HL-60 (cell line): ENCODE measurements around the gene BLOC1S1.

Source experiments
- GABPA ChIP-seq: IDR thresholded peaks from 2 replicates; pipeline ENCODE4 v1.6.1; 2012; ENCODE audit warnings: low read depth
- SPI1 ChIP-seq: IDR thresholded peaks from 2 replicates; pipeline ENCODE4 v1.6.1; 2012; ENCODE audit warnings: low read depth, mild to moderate bottlenecking, borderline replicate concordance
- TF ChIP-seq, protein P1 (sequence below): IDR thresholded peaks from one replicate; pipeline ENCODE4 v1.5.1; 2011; ENCODE audit warnings: low read length, control low read depth, inconsistent platforms; ENCODE audit not compliant: insufficient read depth
- TF ChIP-seq, protein P2 (sequence below): IDR thresholded peaks from 2 replicates; pipeline ENCODE4 v1.6.1; 2012; ENCODE audit warnings: low read depth; ENCODE audit not compliant: insufficient replicate concordance

DNA sequence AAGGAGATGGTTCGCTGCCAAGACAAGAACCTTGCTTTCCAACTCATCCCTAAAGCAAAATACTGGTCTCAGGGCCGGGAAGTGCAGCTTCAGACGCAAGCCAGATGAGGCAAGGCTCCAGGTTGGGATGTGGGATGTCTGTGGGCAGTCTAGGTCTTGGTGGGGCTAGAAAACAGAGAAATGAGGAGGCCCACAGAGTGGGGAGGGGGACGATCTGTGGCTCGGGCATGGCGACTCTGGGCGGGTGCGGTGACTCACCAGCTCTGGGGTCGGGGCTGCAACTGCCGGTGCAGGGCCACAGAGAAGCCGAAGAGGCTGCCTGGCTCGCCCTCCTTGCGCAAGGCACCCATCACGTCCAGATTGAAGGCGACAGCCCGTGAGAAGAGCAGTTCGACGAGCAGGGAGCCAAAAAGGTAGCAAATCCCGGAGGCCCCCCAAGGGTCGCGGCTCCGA lies 8.6 kb upstream of the BLOC1S1 start:
- TF ChIP-seq, protein P1, sequence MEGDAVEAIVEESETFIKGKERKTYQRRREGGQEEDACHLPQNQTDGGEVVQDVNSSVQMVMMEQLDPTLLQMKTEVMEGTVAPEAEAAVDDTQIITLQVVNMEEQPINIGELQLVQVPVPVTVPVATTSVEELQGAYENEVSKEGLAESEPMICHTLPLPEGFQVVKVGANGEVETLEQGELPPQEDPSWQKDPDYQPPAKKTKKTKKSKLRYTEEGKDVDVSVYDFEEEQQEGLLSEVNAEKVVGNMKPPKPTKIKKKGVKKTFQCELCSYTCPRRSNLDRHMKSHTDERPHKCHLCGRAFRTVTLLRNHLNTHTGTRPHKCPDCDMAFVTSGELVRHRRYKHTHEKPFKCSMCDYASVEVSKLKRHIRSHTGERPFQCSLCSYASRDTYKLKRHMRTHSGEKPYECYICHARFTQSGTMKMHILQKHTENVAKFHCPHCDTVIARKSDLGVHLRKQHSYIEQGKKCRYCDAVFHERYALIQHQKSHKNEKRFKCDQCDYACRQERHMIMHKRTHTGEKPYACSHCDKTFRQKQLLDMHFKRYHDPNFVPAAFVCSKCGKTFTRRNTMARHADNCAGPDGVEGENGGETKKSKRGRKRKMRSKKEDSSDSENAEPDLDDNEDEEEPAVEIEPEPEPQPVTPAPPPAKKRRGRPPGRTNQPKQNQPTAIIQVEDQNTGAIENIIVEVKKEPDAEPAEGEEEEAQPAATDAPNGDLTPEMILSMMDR = no peak
- TF ChIP-seq, protein P2, sequence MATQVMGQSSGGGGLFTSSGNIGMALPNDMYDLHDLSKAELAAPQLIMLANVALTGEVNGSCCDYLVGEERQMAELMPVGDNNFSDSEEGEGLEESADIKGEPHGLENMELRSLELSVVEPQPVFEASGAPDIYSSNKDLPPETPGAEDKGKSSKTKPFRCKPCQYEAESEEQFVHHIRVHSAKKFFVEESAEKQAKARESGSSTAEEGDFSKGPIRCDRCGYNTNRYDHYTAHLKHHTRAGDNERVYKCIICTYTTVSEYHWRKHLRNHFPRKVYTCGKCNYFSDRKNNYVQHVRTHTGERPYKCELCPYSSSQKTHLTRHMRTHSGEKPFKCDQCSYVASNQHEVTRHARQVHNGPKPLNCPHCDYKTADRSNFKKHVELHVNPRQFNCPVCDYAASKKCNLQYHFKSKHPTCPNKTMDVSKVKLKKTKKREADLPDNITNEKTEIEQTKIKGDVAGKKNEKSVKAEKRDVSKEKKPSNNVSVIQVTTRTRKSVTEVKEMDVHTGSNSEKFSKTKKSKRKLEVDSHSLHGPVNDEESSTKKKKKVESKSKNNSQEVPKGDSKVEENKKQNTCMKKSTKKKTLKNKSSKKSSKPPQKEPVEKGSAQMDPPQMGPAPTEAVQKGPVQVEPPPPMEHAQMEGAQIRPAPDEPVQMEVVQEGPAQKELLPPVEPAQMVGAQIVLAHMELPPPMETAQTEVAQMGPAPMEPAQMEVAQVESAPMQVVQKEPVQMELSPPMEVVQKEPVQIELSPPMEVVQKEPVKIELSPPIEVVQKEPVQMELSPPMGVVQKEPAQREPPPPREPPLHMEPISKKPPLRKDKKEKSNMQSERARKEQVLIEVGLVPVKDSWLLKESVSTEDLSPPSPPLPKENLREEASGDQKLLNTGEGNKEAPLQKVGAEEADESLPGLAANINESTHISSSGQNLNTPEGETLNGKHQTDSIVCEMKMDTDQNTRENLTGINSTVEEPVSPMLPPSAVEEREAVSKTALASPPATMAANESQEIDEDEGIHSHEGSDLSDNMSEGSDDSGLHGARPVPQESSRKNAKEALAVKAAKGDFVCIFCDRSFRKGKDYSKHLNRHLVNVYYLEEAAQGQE = no peak
- TF ChIP-seq GABPA (no peak), SPI1 (no peak)
